HG03565 (cell line): ENCODE results near the gene KCNC4.

Experiments used
- ATAC-seq: cut with Tn5 transposase; IDR thresholded peaks from one replicate; pipeline ENCODE4 v1.9.1; 2021; ENCODE audit warnings: mild to moderate bottlenecking, moderate library complexity; ENCODE audit not compliant: unreplicated experiment

The KCNC4 gene

GRCh38 chr1:110211496-110212168, 1.5 kb downstream of the KCNC4 start:
- ATAC-seq, result no peak

GRCh38 chr1:110212169-110213142, 2.3 kb downstream of the KCNC4 start:
- ATAC-seq, result no peak

- ATAC-seq, result no peak
These were observed 3.0 kb downstream of the KCNC4 start for GRCh38 chr1:110213143-110213540.

- ATAC-seq, result no peak
These were observed 4.6 kb downstream of the KCNC4 start for GRCh38 chr1:110214454-110215404.

- no peak for ATAC-seq
These were observed 5.8 kb downstream of the KCNC4 start for GRCh38 chr1:110215621-110216515.

- no peak for ATAC-seq
These were observed 6.8 kb downstream of the KCNC4 start for GRCh38 chr1:110216844-110217444.

GRCh38 chr1:110218137-110218536, 8.0 kb downstream of the KCNC4 start:
- ATAC-seq, result no peak

- ATAC-seq, result no peak
These were observed 8.6 kb downstream of the KCNC4 start for GRCh38 chr1:110218739-110219138.

- no peak for ATAC-seq
These were observed 10.2 kb downstream of the KCNC4 start for GRCh38 chr1:110220324-110220723.

GRCh38 chr1:110221119-110221518, 11.0 kb downstream of the KCNC4 start:
- ATAC-seq, result no peak

- no peak for ATAC-seq
These were observed 13.0 kb downstream of the KCNC4 start for GRCh38 chr1:110223127-110223526.

GRCh38 chr1:110223581-110223980, 13.5 kb downstream of the KCNC4 start:
- ATAC-seq, result no peak

GRCh38 chr1:110224240-110224995, 14.3 kb downstream of the KCNC4 start:
- ATAC-seq, result no peak

- no peak for ATAC-seq
These were observed 15.1 kb downstream of the KCNC4 start for GRCh38 chr1:110225212-110225611.

- no peak for ATAC-seq
These were observed 15.8 kb downstream of the KCNC4 start for GRCh38 chr1:110225756-110226404.

- no peak for ATAC-seq
These were observed 17.7 kb downstream of the KCNC4 start for GRCh38 chr1:110227774-110228173.

GRCh38 chr1:110228381-110228780, 18.3 kb downstream of the KCNC4 start:
- no peak for ATAC-seq

- no peak for ATAC-seq
These were observed 18.8 kb downstream of the KCNC4 start for GRCh38 chr1:110228869-110229268.
